Caco-2 (cell line): ENCODE data around the gene IRF7. TPM values are rescaled to one million over a fixed set of nuclear protein-coding genes. Genes with fewer than 3 reads are reported as not detected.

Experiments used
- BruUV-seq: library from RNA; stranded (reverse); fragments of 400-500 nt; replicated peaks from 2 replicates; lab custom pipeline; 2021; lab: Mats Ljungman, UMichigan
- CTCF ChIA-PET: fragments of 300-600 bp; sonication (Branson Sonifier 250); formaldehyde crosslinking; loops from one replicate; lab custom pipeline; 2022; ENCODE audit warnings: antibody characterized with exemption; lab: Charles Lee
- POLR2A ChIA-PET: fragments of 300-600 bp; sonication (Branson Sonifier 250); formaldehyde crosslinking; loops from one replicate; lab custom pipeline; 2022; ENCODE audit warnings: antibody characterized with exemption; lab: Charles Lee
- DNase-seq, 2 experiments: peaks; one replicate each; pipeline versions ENCODE4 v3.0.0 to v3.0.0-alpha.2; 2020 to 2022
- H3K27me3 ChIP-seq: replicated peaks from 2 replicates; pipeline ENCODE4 v1.6.0; 2011; ENCODE audit warnings: low read length; ENCODE audit not compliant: control insufficient read depth, insufficient read depth
- H3K36me3 ChIP-seq: 2 replicates; pipeline ENCODE4 v1.5.1; 2011; ENCODE audit warnings: low read length; ENCODE audit not compliant: control insufficient read depth, insufficient read depth
- H3K4me1 ChIP-seq: fragments of 250-450 bp; sonication (Bioruptor Pico); 2 replicates; pipeline ENCODE4 v1.5.1; 2020; ENCODE audit warnings: mild to moderate bottlenecking
- H3K4me3 ChIP-seq: 2 replicates; pipeline ENCODE4 v1.5.1; 2011; ENCODE audit warnings: low read depth, mild to moderate bottlenecking, control low read depth, low read length
- H3K9me3 ChIP-seq: fragments of 250-450 bp; sonication (Bioruptor Pico); 2 replicates; pipeline ENCODE4 v1.5.1; 2020; ENCODE audit warnings: mild to moderate bottlenecking, moderate library complexity
- H3K27ac Mint-ChIP-seq: one replicate; pipeline ENCODE4 v1.8.0; 2022; ENCODE audit warnings: mixed read lengths; ENCODE audit not compliant: unreplicated experiment
- H3K27me3 Mint-ChIP-seq: one replicate; pipeline ENCODE4 v1.8.0; 2022; ENCODE audit warnings: mixed read lengths; ENCODE audit not compliant: insufficient read depth, unreplicated experiment
- H3K36me3 Mint-ChIP-seq: one replicate; pipeline ENCODE4 v1.8.0; 2022; ENCODE audit warnings: mild to moderate bottlenecking, mixed read lengths; ENCODE audit not compliant: insufficient read depth, unreplicated experiment
- H3K4me1 Mint-ChIP-seq: one replicate; pipeline ENCODE4 v1.8.0; 2022; ENCODE audit warnings: low read depth, mixed read lengths; ENCODE audit not compliant: unreplicated experiment
- H3K4me3 Mint-ChIP-seq: one replicate; pipeline ENCODE4 v1.8.0; 2022; ENCODE audit warnings: mild to moderate bottlenecking, moderate library complexity, mixed read lengths; ENCODE audit not compliant: unreplicated experiment
- H3K9me3 Mint-ChIP-seq: one replicate; pipeline ENCODE4 v1.8.0; 2022; ENCODE audit warnings: mixed read lengths; ENCODE audit not compliant: unreplicated experiment
- intact Hi-C: fragments of 100-400 bp; cut with micrococcal nuclease; formaldehyde crosslinking; loops from one replicate; pipeline ENCODE4 v1.10.0; 2022; ENCODE audit not compliant: unreplicated experiment
- total RNA-seq: library from RNA; stranded (reverse); gene quantifications from 2 replicates; pipeline ENCODE4 v1.2.3, GENCODE V29; 2022
- TF ChIP-seq, protein P1 (sequence below), 2 experiments: fragments of 200-600 bp in 1 of 2; IDR thresholded peaks; 1 replicate in 1 of 2; 2 replicates in 1 of 2; pipeline versions ENCODE4 v1.5.1 to v1.8.0; 2011 to 2022; ENCODE audit warnings: antibody characterized with exemption in 1 of 2, control low read depth in 1 of 2, inconsistent platforms in 1 of 2, low read depth in 1 of 2, low read length in 1 of 2, mild to moderate bottlenecking in 1 of 2, moderate library complexity in 1 of 2; ENCODE audit not compliant: insufficient read depth in 1 of 2, severe bottlenecking in 1 of 2, unreplicated experiment in 1 of 2

The IRF7 gene
- total RNA-seq, 1 experiment from 2014 or later, result 27.2 TPM

- H3K4me1 ChIP-seq, result peaks cover 25% of the 10 kb centered on the region
- peak within 1 kb of the TSS; percentile 54 for H3K4me3 ChIP-seq
- ChIA-PET CTCF (no interaction called here), POLR2A (no interaction called here)
- intact Hi-C loops, result loop anchor here (1.0 kb wide), 1 partner anchor 10 kb away; the partner anchor contains the start of gene IRF7
- Mint-ChIP-seq H3K36me3 (peaks cover 54% of the 10 kb centered on the region), H3K4me3 (peak within 1 kb of the TSS; percentile 69), H3K27me3 (no peaks in the 10 kb centered on the region), H3K27ac (peak within 1 kb of the TSS; percentile 50), H3K4me1 (peaks cover 20% of the 10 kb centered on the region), H3K9me3 (peaks cover 11% of the 10 kb centered on the region)
- no TSS peak for BruUV-seq
- no peaks in the 10 kb centered on the region for H3K36me3 ChIP-seq
- peak; percentile 75 to 89 for DNase-seq
- TF ChIP-seq, protein P1, sequence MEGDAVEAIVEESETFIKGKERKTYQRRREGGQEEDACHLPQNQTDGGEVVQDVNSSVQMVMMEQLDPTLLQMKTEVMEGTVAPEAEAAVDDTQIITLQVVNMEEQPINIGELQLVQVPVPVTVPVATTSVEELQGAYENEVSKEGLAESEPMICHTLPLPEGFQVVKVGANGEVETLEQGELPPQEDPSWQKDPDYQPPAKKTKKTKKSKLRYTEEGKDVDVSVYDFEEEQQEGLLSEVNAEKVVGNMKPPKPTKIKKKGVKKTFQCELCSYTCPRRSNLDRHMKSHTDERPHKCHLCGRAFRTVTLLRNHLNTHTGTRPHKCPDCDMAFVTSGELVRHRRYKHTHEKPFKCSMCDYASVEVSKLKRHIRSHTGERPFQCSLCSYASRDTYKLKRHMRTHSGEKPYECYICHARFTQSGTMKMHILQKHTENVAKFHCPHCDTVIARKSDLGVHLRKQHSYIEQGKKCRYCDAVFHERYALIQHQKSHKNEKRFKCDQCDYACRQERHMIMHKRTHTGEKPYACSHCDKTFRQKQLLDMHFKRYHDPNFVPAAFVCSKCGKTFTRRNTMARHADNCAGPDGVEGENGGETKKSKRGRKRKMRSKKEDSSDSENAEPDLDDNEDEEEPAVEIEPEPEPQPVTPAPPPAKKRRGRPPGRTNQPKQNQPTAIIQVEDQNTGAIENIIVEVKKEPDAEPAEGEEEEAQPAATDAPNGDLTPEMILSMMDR (IDR thresholded peaks at IDR 0.05; ENCODE audit: insufficient read depth in 1 of 2, low read depth in 1 of 2, low read length in 1 of 2, severe bottlenecking in 1 of 2, unreplicated experiment in 1 of 2), result no peak
- no peaks in the 10 kb centered on the region for H3K27me3 ChIP-seq
- H3K9me3 ChIP-seq, result no peaks in the 10 kb centered on the region
These were observed 9.2 kb upstream of the IRF7 start, which contains the start of gene CDHR5 for GRCh38 chr11:624705-625635. Gene CDHR5, minus strand, starts transcription at chr11:624955. Its CDS starts 53 bp downstream, at chr11:624902.

DNA sequence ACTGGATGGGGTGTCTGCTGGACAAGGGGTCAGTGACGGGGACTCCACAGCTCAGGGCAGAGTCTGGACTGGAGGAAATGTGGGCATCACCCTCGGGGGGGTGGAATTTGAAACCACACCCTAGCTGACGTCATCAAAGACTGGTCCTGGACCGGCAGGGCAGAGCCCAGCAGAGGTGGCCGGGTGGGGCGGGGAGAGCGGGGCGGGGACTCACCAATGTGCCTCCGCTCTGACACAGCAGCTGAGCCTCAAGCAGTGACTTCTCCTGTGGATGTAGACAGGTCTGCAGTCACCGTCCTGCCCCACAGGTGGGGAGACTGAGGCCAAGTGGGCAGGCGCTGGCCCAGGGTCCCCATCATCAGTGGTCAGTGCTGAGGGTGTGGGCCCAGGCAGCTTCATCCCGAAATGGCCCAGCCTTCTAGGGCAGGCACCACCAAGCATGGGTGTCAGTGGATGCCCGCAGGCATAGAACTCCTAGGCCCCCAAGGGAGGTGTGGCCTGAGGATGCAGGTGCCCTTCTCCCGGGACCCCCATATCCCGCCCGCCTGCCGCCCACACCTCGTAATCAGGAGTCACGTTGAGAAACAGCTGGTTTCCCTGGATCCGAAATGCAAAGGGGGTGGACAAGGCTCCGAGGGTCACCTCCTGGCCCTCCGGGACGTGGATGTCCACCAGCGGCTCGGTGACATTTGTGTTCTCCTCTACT lies 8.4 kb upstream of the IRF7 start:
- intact Hi-C loops, result loop anchor here (1.0 kb wide), 1 partner anchor 9 kb away; the partner anchor contains the start of gene IRF7
- H3K4me1 ChIP-seq, result peaks cover 25% of the 10 kb centered on the region
- Mint-ChIP-seq H3K4me1 (peaks cover 14% of the 10 kb centered on the region), H3K4me3 (peak overlapping the region; percentile 69), H3K9me3 (peaks cover 11% of the 10 kb centered on the region), H3K36me3 (peaks cover 61% of the 10 kb centered on the region), H3K27me3 (no peaks in the 10 kb centered on the region), H3K27ac (peak overlapping the region; percentile 32)
- POLR2A ChIA-PET, result no interaction called here
- H3K36me3 ChIP-seq, result no peaks in the 10 kb centered on the region; the same call in 1 of the 2 replicates
- CTCF ChIA-PET, result interaction anchor here (0.7 kb wide), 1 partner anchor 51 kb away, joined by 9 read pairs; no protein-coding TSS in a partner anchor
- TF ChIP-seq, protein P1 (IDR thresholded peaks at IDR 0.05; ENCODE audit: insufficient read depth in 1 of 2, low read depth in 1 of 2, low read length in 1 of 2, severe bottlenecking in 1 of 2, unreplicated experiment in 1 of 2), result no peak
- no peaks in the 10 kb centered on the region for H3K9me3 ChIP-seq
- TSS peak; percentile 57 for BruUV-seq
- no peaks in the 10 kb centered on the region for H3K27me3 ChIP-seq
- H3K4me3 ChIP-seq, result peak overlapping the region; percentile 54
- DNase-seq, result peak; percentile 49 to 75

GRCh38 chr11:623349-623869 lies 7.7 kb upstream of the IRF7 start:
- DNase-seq, result no peak
- Histone ChIP-seq H3K4me3 (no peak overlapping the region), H3K36me3 (no peaks in the 10 kb centered on the region; the same call in 1 of the 2 replicates), H3K27me3 (no peaks in the 10 kb centered on the region), H3K9me3 (no peaks in the 10 kb centered on the region), H3K4me1 (peaks cover 25% of the 10 kb centered on the region)
- intact Hi-C loops, result no loop called here
- Mint-ChIP-seq H3K9me3 (peaks cover 11% of the 10 kb centered on the region), H3K27me3 (no peaks in the 10 kb centered on the region), H3K4me3 (peak overlapping the region; percentile 69), H3K27ac (peak overlapping the region; percentile 32), H3K36me3 (peaks cover 66% of the 10 kb centered on the region), H3K4me1 (peaks cover 7% of the 10 kb centered on the region)
- no TSS peak for BruUV-seq
- TF ChIP-seq, protein P1 (IDR thresholded peaks at IDR 0.05; ENCODE audit: insufficient read depth in 1 of 2, low read depth in 1 of 2, low read length in 1 of 2, severe bottlenecking in 1 of 2, unreplicated experiment in 1 of 2), result no peak
- ChIA-PET POLR2A (no interaction called here), CTCF (interaction anchor here (0.6 to 0.7 kb wide), 2 partner anchors 52 to 72 kb away, joined by 3 to 9 read pairs; partner anchors contain the start of gene TMEM80)
